Left lobe of liver (tissue), 2 donors: Measurements from ENCODE around the gene RYR3. TPM values are rescaled to one million over a fixed set of nuclear protein-coding genes. Genes with fewer than 3 reads are reported as not detected.

ENCODE experiments used
- ATAC-seq: fragments of 200-7000 bp; cut with Tn5 transposase; one replicate; pipeline ENCODE4 v1.9.1; 2020; ENCODE audit warnings: mild to moderate bottlenecking, moderate library complexity
- DNase-seq: peaks from one replicate; pipeline ENCODE4 v3.0.0-alpha.2; 2020; ENCODE audit warnings: low spot score
- total RNA-seq: library from RNA; stranded (reverse); gene quantifications from one replicate; pipeline ENCODE4 v1.2.1, GENCODE V29; 2021
- donor health status: DM: no; HTN: no; CAD: no; lungs with moderate emphysema.
- donor health status: DM: no; HTN: yes; CAD: no.

The RYR3 gene
- total RNA-seq, 1 donor from 2014 or later = not detected

GRCh38 chr15:33378866-33379480 lies 68.2 kb downstream of the RYR3 start:
- DNase-seq = no peak

GRCh38 chr15:33380406-33380805 lies 69.6 kb downstream of the RYR3 start:
- no peak for ATAC-seq
- DNase-seq = no peak

More at GRCh38 chr15:33378866-33379480, 68.2 kb downstream of the RYR3 start:
- no peak for ATAC-seq

- ATAC-seq = no peak
- no peak for DNase-seq
Measured at GRCh38 chr15:33382491-33382890, 71.7 kb downstream of the RYR3 start.

DNA sequence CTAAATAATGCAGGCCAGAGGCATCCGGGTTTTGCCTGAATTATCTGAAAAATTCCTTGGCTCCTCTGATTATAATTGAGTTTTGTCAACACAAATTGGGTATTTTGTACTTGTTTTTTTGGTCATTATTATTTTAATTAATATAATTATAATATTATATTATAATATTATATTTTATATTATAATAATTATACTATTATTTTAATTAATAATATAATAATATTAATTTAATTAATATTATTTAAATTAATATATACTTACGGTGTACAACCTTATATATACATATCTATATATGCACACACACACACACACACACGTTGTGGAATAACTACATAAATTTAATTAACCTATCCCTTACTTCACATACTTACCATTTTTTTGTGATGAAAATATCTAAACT lies 73.5 kb downstream of the RYR3 start:
- DNase-seq (no peak), ATAC-seq (no peak)

GRCh38 chr15:33392453-33392852 lies 81.7 kb downstream of the RYR3 start:
- ATAC-seq = no peak
- DNase-seq = no peak

- DNase-seq (no peak), ATAC-seq (no peak)
Measured at GRCh38 chr15:33393546-33393945, 82.8 kb downstream of the RYR3 start.

GRCh38 chr15:33395321-33395720 lies 84.6 kb downstream of the RYR3 start:
- ATAC-seq (no peak), DNase-seq (no peak)

DNA sequence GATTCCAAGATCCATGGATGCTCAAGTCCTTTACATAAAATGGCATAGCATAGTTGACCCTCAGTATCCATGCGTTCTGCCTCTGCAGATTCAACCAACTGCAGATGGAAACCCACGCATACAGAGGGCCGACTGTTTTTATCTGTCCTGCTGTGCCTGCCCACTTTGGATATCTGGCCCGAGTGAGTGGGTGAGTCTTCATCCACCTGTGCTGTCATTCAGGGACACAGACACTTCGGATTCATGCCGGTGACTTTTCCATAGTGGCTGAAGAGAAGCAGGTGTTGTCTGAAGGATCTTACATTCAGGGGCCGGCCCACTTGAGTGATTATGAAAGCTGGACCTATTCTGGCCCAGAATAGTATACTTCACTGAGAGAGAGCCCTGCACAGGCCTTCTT lies 85.1 kb downstream of the RYR3 start:
- no peak for DNase-seq

DNA sequence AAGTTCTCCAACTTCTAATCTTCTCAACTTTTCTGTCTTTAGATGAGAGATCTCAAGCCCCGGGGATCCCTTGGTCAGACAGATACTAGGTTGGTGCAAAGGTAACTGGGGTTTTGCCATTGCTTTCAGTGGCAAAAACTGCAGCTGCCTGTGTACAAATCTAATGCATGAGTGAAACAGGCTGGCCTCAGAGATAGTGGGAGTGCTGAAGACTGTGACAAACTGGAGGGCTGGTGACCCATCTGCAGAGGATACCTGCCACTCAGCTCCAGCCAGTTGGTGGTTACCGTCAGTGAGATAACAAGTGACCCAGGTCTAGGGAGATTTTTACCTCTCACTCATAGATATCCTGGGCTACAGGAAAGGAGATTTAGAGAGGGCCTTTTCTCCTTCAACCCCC lies 85.7 kb downstream of the RYR3 start:
- DNase-seq (no peak), ATAC-seq (no peak)

More for the DNA sequence above, 85.1 kb downstream of the RYR3 start:
- ATAC-seq = no peak

GRCh38 chr15:33398555-33398954 lies 87.8 kb downstream of the RYR3 start:
- no peak for DNase-seq
- ATAC-seq = no peak

- ATAC-seq (no peak), DNase-seq (no peak)
Measured at GRCh38 chr15:33400941-33401340, 90.2 kb downstream of the RYR3 start.

DNA sequence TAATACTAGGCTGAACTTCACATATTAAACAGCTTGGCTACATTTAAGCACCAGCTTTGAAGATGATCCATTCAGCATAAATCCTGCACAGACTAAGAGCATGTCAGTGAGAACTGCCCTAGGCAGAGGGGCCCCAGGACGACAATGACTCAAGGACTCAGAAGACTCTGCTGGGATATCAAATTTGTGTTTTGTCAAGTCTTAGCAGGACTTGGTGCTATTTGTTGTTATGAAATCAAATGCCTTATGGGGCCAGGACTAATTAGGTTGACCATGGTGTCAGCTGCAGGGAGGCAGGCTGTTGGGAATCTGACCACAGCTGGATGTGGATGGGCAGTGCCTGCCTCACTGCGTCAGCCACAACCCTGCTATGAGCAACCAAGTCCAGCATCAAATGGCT lies 91.8 kb downstream of the RYR3 start:
- no peak for DNase-seq
- ATAC-seq = no peak

- no peak for ATAC-seq
Measured at GRCh38 chr15:33405096-33405495, 94.3 kb downstream of the RYR3 start.

GRCh38 chr15:33411596-33412540 lies 101.1 kb downstream of the RYR3 start:
- ATAC-seq = no peak

More at GRCh38 chr15:33405096-33405495, 94.3 kb downstream of the RYR3 start:
- no peak for DNase-seq

GRCh38 chr15:33419701-33420100 lies 108.9 kb downstream of the RYR3 start:
- DNase-seq (no peak), ATAC-seq (no peak)

More at GRCh38 chr15:33411596-33412540, 101.1 kb downstream of the RYR3 start:
- DNase-seq = no peak

DNA sequence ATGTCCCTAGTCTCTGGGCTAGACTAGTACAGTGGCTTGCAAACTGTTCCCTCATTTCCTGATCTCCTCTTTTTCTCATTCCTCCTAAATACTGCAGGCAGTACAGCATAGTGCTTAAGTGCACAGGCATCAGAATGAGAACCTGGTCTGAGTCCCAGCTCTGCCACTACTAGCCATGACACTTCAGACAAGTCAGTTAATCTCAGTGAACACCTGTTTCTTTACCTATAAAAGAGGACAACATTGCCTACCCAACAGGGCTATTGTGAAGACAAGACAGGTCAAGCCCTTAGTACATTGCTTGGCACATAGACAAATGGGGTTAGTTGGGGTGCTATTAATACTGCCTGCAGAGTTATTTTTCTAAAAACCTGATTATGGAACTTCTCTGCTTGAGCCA lies 113.3 kb downstream of the RYR3 start:
- ATAC-seq = no peak
- no peak for DNase-seq

- DNase-seq (no peak), ATAC-seq (no peak)
Measured at GRCh38 chr15:33425142-33425541, 114.4 kb downstream of the RYR3 start.

- DNase-seq (no peak), ATAC-seq (no peak)
Measured at GRCh38 chr15:33430577-33430976, 119.8 kb downstream of the RYR3 start.

DNA sequence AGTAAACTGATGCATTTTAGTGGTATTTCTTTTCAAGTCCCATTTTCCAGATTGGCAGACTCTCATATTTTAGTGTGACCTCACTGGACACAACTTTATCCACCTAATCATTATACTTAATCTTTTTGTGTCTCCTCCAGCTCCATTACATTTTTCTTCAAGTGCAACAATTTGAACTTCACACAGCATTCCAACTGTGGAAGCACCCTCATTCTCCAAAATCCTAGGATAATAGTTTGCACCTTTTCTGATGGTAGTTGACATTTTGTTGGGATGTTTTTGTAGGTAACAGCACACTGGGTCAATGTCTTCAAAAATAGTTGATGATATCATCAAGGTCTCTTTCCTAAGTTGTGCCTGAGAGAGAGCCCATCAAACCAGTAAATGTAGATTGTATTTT lies 123.1 kb downstream of the RYR3 start:
- DNase-seq = no peak
- ATAC-seq = no peak

DNA sequence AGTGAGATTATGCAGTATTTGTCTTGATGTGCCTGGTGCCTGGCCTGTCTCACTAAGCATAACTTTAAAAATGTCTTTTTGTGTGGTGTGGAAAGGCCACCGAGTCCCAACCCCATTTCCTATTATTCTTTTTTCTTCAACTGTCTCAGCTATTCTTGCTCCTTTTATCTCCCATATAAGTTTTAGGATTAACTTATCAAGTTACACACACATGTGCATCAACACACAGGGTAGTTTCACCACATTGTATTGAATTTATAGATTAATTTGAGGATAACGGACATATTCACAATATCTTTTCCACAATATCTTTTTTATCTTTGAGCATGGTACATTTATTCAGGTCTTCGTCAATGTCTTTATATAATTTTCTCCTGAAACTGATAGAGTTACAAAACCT lies 127.6 kb downstream of the RYR3 start:
- DNase-seq (no peak), ATAC-seq (no peak)

DNA sequence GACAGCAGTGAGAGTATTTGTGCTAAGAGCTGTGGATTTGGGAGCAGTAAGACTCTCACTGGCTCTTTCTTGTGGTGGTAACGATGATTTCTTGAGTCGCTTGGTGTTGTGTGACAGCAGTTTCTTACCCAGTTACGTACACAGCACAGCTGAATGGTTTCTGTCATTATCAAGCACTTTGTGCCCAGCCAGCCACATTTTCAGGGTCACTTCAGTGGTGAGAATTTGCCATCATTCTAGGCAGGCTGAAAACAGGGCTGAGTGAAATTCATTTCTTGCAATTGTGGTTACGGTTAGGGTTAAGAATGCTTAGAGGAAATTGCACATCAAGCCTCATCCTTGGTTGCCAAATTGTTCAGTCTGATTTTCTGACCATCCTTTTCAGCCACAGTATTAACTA lies 130.1 kb downstream of the RYR3 start:
- DNase-seq (no peak), ATAC-seq (no peak)

- DNase-seq (no peak), ATAC-seq (no peak)
Measured at GRCh38 chr15:33442449-33442848, 131.7 kb downstream of the RYR3 start.
